Kidney tubule cell (primary cell): Measurements from ENCODE around the gene MLLT1.
"Not testable (repeated sequence)": the region's sequence is repeated elsewhere in the genome, so short reads cannot be mapped to it uniquely, and the experiment has no call there.

Experiments used
- DNase-seq: peaks from one replicate; pipeline ENCODE4 v3.0.0-alpha.2; 2018; ENCODE audit warnings: low spot score

Gene MLLT1, protein sequence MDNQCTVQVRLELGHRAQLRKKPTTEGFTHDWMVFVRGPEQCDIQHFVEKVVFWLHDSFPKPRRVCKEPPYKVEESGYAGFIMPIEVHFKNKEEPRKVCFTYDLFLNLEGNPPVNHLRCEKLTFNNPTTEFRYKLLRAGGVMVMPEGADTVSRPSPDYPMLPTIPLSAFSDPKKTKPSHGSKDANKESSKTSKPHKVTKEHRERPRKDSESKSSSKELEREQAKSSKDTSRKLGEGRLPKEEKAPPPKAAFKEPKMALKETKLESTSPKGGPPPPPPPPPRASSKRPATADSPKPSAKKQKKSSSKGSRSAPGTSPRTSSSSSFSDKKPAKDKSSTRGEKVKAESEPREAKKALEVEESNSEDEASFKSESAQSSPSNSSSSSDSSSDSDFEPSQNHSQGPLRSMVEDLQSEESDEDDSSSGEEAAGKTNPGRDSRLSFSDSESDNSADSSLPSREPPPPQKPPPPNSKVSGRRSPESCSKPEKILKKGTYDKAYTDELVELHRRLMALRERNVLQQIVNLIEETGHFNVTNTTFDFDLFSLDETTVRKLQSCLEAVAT

DNA sequence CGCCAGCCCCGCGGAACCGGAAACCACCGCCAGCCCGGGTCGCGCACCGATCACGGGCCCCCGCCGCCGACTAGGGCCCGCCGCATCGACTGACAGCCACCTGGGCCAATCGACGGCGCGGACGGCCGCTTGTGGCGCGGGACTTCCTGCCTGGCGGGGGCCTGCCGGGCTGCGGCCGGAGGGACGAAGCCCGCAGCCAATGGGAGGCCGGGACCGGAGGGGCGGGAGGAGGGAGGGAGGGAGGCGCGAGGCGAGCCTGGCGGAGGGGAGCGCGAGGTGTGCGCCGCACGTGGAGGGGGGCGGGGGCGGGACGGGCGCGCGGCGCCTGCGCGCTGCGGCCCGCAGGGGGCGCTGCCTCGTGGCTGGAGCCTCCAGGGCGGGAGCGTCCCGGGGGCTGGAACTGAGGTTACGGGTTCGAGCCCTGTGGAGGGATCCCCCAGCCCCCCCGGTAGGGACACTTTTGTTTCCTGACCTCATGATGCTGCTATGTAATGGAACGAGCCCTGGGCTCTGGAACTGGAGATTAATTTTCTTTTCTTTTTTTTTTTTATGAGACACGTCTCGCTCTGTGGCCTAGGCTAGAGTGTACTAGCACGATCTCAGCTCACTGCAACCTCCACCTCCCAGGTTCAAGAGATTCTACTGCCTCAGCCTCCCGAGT, at the start of gene MLLT1:
Gene MLLT1 (minus strand): TSS at position 45 of the 661 bp plus-strand sequence. CDS start 191 bp downstream, outside the sequence.
- peak; percentile 97 for DNase-seq

DNA sequence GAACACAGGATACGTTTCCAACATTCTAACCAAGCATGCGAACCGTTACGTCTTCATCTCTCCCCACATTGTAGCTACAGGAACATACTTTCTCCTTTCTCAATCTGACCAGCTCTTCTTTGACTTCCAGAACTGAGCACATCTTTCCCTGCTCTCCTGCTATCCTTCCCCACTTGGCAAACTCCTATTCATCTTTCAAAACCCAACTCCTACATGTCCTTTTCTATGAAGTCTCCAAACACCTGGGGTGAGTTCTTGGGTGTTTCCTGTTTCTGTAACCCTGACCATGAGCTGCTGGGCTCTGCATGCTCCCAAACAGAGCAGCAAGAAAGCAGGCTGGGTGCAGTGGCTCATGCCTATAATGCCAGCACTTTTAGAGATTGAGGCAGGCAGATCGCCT, 47.0 kb upstream of the MLLT1 start:
- DNase-seq: no peak

DNA sequence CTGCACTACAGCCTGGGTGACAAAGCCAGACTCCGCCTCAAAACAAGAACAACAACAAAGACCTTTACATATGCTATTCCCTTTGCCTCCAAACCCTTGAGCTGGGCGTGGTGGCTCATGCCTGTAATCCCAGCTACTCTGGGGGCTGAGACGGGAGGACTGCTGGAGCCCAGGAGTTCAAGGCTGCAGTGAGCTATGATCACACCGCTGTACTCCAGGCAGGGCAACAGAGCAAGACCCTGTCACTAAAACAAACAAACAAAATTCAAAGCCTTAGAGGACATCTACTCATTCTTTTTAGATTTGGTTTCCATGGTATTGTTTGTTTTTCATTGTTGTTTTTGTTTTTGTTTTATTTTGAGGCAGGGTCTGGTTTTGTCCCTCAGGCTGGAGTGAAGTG, 45.8 kb upstream of the MLLT1 start:
- DNase-seq: no peak

DNA sequence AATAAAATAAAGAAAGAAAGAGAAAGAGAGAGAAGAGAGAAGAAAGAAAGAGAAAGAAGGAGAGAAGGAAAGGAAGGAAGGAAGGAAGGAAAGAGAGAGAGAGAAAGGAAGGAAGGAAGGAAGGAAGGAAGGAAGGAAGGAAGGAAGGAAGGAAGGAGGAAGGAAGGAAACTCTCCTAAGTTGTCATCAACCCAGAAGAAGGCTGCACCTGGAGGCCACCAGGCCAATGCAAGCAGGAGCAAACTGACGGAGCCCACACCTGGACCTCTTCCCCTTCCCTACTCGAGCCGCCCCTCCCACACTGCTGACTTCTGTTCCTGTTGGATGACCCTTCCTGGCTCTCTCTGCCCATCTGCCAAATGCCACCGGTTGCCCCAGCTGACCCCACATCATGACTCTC, 45.0 kb upstream of the MLLT1 start:
- DNase-seq: no peak

DNA sequence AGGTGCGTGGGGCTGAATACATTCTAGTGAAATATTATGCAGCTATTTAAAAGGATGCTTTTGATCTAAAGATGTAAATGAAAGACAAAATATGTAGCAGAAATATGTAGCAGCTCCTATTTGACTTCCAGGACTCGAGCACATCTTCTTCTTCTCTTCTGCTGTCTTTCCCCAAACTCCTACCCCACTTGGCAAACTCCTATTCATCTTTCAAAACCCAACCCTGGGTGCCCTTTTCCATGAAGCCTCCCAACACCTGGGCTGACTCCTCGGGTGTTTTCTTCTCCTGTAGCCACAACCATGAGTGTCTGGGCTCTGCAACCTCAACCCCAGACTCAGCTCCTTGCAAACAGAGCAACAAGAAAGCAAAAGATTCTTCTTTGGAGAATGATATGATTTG, 42.5 kb upstream of the MLLT1 start:
- no peak for DNase-seq

DNA sequence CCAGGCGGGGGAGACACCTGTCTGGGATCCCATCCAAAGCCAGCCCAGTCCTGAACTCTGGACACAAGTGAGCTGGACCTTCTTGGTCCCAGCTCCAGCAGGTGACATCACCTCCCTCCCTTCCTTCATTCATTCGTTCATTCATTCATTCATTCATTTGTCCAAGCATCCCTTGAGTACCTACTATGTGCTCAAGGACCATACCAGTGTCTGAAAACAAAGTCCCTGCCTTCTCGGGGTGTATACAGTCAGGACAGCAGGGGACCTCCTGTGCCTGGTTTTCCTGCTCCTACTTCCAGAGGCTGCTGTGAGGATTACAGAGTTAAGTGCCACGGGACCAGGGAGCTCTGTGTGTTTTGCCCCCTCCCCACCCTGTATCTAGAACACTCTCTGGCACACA, 39.6 kb upstream of the MLLT1 start:
- DNase-seq: no peak

DNA sequence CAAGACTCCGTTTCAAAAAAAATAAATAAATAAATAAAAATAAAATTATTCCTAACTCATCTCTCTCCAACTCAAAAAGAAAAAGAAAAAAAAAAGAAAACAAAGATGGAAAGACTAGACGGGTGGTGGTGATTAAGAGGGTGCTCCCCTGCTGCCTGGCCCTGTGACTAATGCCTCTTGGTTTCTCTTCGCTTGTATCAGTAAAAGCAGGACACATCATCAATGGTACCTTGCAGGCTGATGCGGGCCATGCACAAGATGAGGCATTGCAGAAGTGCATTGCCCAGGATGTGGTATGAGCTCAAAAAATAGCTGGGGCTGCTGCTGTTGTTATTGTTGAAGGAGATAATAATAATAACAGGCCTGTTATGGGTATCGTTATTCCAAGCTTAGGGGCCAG, 39.0 kb upstream of the MLLT1 start:
- peak; percentile 10 for DNase-seq

DNA sequence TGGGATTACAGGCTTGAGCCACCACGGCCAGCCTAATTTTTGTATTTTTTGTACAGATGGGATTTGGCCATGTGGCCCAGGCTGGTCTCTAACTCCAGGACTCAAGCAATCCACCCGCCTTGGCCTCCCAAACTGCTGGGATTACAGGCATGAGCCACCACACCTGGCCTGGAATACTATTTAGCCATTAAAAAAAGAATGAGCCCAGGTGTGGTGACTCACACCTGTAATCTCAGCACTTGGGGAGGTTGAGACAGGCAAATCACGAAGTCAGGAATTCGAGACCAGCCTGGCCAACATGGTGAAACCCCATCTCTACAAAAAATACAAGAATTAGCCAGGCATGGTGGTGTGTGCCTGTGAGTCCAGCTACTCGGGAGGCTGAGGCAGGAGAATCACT, 35.9 kb upstream of the MLLT1 start:
- DNase-seq: not testable (repeated sequence)

DNA sequence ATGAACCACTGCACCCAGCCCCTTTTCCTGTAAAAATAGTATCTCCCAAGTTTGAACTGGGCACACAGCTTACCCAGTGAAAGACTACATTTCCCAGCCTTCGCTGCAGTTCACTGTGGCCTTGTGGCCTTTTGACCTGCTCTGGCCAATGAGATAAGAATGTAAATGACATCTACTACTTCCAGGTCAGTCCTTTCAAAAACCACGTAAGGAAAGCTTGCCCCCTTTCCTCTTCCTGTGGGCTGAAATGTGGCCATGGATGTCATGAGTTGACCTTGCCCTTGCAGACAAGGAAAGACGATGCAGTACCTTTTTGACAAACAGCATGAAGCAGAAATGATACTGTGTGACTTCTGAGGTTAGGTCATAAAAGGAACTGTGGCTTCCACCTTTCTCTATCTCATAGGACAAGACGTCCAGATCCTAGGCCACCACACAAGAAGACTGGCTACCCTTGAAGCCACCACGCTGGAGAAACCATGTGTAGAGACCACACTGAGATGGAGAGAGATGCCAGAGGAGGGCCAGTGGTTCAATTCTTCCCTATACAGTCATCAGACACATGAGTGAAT, 33.7 kb upstream of the MLLT1 start:
- DNase-seq: no peak

DNA sequence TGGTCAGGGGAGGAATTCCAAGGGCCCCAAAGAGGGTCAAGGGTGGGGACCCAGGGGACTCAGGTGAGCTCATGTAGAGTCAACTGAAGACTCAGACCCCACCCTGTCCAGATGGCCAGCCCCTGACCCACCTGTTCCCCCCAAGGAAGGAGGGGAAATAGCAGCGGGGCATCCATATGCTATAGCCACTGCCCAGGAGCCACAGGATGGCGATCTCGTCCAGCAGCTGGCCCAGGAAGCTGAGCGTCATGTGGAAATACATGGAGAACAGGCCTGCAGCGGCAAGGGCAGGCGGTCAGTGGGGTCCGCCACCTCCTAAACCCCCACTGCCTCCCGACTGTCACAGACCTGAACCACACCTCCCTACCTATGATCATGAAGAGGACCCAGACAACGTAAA, 32.2 kb upstream of the MLLT1 start:
- no peak for DNase-seq

DNA sequence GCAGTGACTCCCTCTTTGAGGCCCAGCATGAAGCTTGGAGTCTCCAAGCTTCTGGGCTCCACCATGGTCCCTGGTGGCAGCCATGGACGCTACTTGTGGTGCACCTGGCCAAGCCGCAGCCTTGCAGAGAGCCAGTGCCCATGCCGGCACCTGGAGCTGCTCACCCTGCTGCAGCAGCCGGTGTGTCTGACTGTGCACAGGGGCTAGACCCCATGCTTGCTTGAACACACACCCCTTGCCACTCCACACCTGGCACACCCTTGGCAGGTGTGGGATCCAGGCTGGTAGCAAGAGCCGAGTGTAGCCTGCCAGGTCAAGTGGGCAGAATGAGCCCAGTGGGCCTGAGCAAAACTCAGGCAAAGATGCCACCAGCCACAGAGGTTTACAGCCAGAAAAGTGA, 18.6 kb upstream of the MLLT1 start:
- DNase-seq: no peak

DNA sequence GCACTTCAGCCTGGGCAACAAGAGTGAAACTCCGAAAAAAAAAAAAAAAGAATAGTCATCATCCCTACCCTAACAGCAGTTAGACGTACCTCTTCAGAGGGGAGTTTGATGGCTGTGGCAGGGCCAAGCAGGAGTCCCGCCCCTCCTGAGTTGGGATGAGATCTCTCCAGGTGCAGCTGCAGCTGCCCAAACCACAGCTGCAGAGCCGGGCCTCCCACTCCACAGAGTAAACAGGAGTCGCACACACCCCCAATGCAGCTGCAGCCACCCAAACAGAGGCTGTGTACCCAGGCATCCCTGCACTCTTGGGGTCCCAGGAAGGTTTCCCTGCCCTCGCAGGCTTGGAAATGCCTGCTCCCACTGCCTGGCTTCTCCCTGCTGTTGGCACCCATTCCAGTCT, 17.4 kb upstream of the MLLT1 start:
- no peak for DNase-seq

DNA sequence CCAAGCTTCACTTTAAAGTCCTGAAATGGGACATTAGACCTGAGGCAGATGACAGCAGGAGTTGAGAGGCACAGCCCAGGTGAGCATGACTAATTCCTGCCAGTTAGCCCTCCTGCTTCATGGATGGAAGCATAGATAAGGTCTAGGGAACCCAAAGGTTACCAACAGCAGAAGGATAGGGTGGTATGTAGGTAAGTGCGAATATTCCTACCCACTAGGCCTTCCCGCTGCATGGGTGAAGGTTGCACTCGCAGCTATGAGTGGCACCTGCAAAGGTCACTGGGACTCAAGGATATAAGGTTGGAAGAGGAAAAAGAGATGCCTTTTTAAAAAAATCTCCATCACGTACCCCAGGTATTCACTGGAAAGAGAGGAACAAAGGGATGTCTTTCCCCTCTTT, 12.2 kb upstream of the MLLT1 start:
- DNase-seq: no peak

DNA sequence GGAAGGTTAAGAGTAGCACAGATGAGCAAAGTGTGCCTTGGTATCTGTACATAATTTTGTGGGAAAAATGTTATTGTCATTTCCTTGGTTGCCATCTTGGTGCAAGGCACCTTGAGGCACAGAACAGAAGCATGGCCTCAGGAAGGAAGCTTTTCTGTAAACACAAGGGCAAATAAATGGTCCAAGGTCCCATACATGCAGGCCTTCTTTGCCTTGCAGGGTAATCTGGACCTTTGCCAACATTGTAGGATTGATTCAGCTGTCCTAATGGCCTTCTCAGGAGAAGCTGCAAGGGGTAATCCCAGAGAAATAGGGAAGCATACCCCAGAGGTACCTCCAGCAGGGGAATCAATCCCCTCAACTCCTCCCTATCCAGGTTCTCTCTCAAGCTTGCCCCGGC, 9.0 kb upstream of the MLLT1 start:
- no peak for DNase-seq

DNA sequence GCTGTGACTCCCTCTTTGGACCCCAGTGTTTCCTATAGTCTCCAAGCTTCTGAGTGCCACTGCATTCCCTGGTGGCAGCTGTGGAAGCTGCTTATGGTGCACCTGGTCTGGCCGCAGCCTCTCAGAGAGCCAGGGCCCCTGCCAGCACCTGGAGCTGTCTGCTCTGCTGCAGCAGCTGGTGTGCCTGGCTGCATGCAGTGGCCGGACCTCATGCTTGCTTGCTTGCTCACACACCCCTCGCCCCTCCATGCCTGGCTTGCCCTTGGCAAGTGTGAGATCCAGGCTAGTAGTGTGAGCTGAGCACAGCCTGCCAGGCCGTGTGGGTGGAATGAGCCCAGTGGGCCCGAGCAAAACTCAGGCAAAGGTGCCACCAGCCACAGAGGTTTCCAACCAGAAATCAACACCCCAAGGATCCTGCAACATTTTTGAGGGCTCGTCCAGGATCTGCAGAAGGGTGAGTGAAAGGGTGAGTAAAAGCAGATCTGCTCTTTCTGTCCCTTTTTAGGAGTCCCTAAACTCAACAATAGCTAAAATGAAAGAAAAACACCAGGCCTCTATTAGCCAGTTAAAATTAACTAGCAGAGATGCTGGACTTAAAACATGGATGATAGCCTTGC, 7.6 kb upstream of the MLLT1 start:
- DNase-seq: no peak

DNA sequence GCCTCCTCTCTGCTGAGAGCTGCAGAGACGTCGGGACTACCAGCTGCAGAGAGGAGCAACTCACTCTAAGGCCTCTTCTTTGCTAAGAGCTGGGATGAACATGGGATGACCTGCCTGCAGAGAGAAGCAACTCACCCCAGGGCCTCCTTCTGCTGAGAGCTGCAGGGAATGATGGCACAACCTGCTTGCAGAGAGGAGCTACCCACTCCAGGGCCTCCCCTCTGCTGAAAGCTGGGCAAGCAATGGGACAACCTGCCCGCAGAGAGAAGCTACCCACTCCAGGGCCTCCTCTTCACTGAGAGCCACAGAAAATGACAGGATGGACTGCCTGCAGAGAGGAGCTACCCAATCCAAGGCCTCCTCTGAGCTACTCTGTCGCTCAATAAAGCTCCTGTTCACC, 6.9 kb upstream of the MLLT1 start:
- DNase-seq: no peak

DNA sequence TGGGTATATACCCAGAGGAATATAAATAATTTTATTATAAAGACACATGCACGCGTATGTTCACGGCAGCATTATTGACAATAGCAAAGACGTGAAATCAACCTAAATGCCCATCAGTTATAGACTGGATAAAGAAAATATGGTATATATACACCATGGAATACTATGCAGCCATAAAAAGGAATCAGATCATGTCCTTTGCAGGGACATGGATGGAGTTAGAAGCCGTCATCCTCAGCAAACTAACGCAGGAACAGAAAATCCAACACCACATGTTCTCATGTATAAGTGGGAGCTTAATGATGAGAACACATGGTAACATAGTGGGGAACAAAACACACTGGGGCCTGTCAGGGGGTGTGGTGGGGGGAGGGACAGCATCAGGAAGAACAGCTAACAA, 2.6 kb upstream of the MLLT1 start:
- DNase-seq: not testable (repeated sequence)

DNA sequence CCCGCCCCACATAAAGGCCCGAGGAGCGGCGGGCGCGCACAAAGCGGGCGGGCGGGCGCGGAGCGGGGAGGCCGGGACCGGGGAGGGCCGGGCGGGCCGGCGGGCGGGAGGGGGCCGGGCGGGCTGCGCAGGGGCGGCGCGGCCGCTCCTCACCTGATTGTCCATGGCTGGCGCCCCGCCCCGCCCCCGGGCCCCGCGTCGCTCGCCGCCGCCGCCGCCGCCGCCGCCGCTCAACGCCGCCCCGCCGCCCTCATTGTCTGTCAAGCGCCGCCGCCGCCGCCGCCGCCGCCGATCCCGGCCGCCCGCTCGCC, 200 bp downstream of the MLLT1 start:
- DNase-seq: no peak

DNA sequence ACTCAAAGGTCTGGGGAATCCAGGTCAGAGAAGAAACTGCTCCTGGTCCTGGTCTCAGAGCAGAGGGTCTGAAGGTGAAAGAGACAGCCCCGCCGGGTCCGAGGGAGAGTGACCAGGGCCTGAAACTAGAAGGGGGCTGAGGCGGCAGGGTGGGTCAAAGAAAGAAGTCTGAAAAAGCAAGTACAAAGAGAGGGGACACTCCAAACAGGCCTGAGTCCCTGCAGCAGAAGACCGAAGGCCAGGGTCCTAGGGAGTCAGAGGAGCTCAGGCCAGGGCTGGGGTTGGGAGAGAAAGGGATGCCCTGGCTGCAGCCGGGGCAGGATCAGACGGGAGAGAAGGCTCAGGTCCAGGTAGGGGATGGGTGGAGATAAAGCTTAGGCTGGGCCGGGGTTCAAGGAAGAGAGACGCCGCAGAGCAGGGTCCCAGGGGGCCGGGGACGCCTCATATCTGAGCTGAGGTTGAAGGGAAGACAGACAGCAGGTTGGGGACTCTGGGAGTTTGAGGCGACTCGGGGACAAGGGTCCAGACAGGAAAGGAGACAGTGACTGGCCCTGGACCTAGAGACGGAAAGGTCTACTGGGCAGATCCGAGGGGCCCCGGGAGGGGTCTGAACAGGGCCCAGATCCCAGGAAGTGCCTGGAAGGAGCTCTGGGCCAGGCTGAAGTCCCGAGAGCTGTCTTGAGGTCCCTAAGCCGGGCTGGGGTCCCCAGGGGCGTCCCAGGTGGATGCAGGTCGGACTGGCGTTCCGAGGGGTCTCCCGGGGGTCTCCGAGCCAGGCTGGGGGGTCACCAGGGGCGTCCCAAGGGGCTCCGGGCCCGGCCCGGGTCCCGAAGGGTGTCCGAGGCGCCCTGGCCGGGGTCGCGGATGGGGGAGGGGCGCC, 795 bp downstream of the MLLT1 start:
- DNase-seq: no peak

DNA sequence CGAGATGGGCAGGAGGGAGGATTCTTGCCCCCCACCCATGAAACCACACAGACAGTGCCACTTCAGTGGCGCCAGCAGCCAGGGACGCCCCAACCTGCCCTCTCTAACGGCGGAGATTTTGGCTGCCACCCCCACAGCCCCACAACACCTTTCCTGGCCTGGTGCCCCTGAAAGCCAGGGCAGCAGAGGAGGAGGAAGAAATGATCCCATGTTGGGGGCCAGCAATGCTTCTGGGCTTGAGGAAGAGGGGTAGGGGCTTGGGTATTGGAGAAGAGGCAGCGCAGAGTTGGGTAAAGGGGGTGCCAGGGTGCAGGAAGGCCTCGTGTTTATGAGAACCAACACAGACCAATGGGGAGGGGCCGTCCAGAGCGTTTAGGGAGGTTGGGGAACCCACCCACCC, 1.7 kb downstream of the MLLT1 start:
- no peak for DNase-seq

DNA sequence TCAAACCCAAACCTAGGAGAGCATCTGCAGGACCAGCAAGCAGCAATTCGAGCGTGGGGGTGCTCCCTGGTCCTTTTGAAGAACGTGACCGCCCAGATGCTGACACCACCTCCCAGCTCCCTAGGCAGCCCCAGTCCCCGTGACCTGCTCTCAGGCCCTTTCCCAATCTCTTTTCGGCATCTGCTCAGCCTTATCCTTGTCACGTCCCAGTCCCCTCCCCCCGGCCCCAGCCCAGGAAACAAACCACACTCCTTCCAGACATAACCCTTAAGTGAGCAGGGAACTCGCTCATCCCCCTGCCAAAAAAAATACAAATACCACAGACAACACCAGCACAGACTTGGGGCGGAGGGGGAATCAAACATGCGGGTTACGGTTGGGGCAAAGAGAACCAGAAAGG, 3.3 kb downstream of the MLLT1 start:
- no peak for DNase-seq
